ENCODE results near the gene REXO5. TPM values are rescaled to one million over a fixed set of nuclear protein-coding genes. Genes with fewer than 3 reads are reported as not detected.

The REXO5 gene
- total RNA-seq, 4 donors from 2014 or later, result 3.5 to 9.1 (median 3.9) TPM

DNA sequence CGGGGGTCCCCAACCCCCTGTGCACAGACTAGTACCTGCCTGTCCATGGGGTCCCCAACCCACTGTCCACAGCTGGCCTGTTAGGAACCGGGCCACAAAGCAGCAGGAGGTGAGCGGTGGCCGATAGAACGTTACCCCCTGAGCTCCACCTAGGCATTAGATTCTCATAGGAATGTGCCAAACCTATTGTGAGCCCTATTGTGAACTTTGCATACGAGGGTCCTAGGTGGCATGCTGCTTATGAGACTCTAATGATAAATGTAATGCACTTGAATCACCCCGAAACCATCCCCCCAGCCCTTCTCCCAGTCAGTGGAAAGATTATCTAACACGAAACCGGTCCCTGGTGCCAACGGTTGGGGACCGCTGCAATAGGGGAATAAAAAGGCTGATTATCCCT lies 1.5 kb downstream of the REXO5 start:
- TF ChIP-seq POLR2A (IDR thresholded peaks at IDR 0.05) (no peak), POLR2AphosphoS5 (IDR thresholded peaks at IDR 0.05) (no peak), EP300 (IDR thresholded peaks at IDR 0.05) (no peak)
- TF ChIP-seq, protein P1, sequence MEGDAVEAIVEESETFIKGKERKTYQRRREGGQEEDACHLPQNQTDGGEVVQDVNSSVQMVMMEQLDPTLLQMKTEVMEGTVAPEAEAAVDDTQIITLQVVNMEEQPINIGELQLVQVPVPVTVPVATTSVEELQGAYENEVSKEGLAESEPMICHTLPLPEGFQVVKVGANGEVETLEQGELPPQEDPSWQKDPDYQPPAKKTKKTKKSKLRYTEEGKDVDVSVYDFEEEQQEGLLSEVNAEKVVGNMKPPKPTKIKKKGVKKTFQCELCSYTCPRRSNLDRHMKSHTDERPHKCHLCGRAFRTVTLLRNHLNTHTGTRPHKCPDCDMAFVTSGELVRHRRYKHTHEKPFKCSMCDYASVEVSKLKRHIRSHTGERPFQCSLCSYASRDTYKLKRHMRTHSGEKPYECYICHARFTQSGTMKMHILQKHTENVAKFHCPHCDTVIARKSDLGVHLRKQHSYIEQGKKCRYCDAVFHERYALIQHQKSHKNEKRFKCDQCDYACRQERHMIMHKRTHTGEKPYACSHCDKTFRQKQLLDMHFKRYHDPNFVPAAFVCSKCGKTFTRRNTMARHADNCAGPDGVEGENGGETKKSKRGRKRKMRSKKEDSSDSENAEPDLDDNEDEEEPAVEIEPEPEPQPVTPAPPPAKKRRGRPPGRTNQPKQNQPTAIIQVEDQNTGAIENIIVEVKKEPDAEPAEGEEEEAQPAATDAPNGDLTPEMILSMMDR (IDR thresholded peaks at IDR 0.05), result no peak
- Histone ChIP-seq H3K36me3 (no peaks in the 10 kb centered on the region), H3K27ac (no peak overlapping the region), H3K27me3 (no peaks in the 10 kb centered on the region), H3K4me1 (peaks cover 16% of the 10 kb centered on the region), H3K9me3 (no peaks in the 10 kb centered on the region), H3K4me3 (no peak overlapping the region)
- WGBS, result 93% methylated on average over 10 of the region's 11 CpGs
- no peak for DNase-seq (ENCODE audit: low spot score in 2 of 2)

DNA sequence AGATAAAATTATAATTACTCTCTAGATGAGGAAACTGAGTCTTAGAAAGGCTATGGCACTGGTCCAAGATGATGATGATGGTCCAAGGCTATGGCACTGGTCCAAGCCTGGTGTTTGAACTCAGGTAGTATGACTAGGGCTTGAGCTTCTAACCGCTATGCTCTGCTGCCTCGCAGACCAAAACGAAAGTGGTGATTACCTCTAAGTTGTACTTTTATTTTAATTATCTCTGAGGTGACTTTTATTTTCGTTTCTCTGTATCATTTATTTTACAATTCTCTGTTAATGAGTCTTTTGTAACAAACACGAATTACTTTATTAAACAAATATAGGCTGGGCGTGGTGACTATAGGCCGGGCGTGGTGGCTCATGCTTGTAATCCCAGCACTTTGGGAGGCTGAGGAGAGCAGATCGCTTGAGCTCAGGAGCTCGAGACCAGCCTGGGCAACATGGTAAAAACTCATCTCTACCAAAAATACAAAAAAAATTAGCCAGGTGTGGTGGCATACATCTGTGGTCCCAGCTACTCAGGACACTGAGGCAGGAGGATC lies 5.6 kb downstream of the REXO5 start:
- peaks cover 6% of the 10 kb centered on the region for H3K4me1 ChIP-seq
- DNase-seq (ENCODE audit: low spot score in 2 of 2), result no peak
- H3K9me3 ChIP-seq, result no peaks in the 10 kb centered on the region
- no peaks in the 10 kb centered on the region for H3K27me3 ChIP-seq
- 86% methylated on average over 10 of the region's 10 CpGs for WGBS
- TF ChIP-seq, protein P1 (IDR thresholded peaks at IDR 0.05), result no peak
- no peak for TF ChIP-seq POLR2AphosphoS5 (IDR thresholded peaks at IDR 0.05)
- no peak for TF ChIP-seq EP300 (IDR thresholded peaks at IDR 0.05)
- no peak for TF ChIP-seq POLR2A (IDR thresholded peaks at IDR 0.05)
- no peak overlapping the region for H3K4me3 ChIP-seq
- no peak overlapping the region for H3K27ac ChIP-seq
- peaks cover 6% of the 10 kb centered on the region for H3K36me3 ChIP-seq

DNA sequence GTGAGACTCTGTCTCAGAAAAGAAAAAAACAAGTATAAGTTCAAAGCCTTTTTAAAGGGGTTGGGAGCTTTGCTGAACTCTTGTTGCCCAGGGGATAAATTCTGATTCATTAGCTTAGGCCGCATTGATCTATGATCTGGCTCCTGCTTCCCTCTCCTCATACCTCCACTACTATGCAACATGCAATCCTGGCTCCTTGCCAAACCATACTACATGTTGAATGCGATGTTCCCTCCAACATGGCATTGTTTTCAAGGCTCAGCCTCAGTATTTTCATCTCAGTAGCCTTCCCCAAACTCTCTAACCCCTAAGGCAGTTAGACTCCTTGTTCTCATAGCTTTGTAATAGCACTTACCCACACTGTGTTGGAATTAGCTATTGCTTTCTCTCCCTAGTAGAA lies 6.2 kb downstream of the REXO5 start:
- peaks cover under 1% of the 10 kb centered on the region for H3K4me1 ChIP-seq
- DNase-seq (ENCODE audit: low spot score in 2 of 2), result no peak
- no peaks in the 10 kb centered on the region for H3K9me3 ChIP-seq
- H3K36me3 ChIP-seq, result peaks cover 6% of the 10 kb centered on the region
- no peak overlapping the region for H3K27ac ChIP-seq
- H3K27me3 ChIP-seq, result no peaks in the 10 kb centered on the region
- TF ChIP-seq EP300 (IDR thresholded peaks at IDR 0.05) (no peak), POLR2A (IDR thresholded peaks at IDR 0.05) (no peak), POLR2AphosphoS5 (IDR thresholded peaks at IDR 0.05) (no peak)
- TF ChIP-seq, protein P1 (IDR thresholded peaks at IDR 0.05), result no peak
- 43% methylated on average over 2 of the region's 2 CpGs for WGBS
- no peak overlapping the region for H3K4me3 ChIP-seq

- H3K27me3 ChIP-seq, result no peaks in the 10 kb centered on the region
- peaks cover 6% of the 10 kb centered on the region for H3K36me3 ChIP-seq
- WGBS, result 67% methylated on average over 4 of the region's 4 CpGs
- H3K4me3 ChIP-seq, result no peak overlapping the region
- H3K9me3 ChIP-seq, result no peaks in the 10 kb centered on the region
- no peak overlapping the region for H3K27ac ChIP-seq
- no peaks in the 10 kb centered on the region for H3K4me1 ChIP-seq
- TF ChIP-seq POLR2AphosphoS5 (IDR thresholded peaks at IDR 0.05), result no peak
- no peak for TF ChIP-seq POLR2A (IDR thresholded peaks at IDR 0.05)
- TF ChIP-seq, protein P1 (IDR thresholded peaks at IDR 0.05), result no peak
- no peak for TF ChIP-seq EP300 (IDR thresholded peaks at IDR 0.05)
- no peak for DNase-seq (ENCODE audit: low spot score in 2 of 2)
Observed at GRCh38 chr16:20814784-20815183, 8.5 kb downstream of the REXO5 start.

GRCh38 chr16:20818929-20819585 lies 12.7 kb downstream of the REXO5 start:
- no peak overlapping the region for H3K4me3 ChIP-seq
- TF ChIP-seq POLR2AphosphoS5 (IDR thresholded peaks at IDR 0.05), result no peak
- TF ChIP-seq POLR2A (IDR thresholded peaks at IDR 0.05), result no peak
- no peak for TF ChIP-seq EP300 (IDR thresholded peaks at IDR 0.05)
- TF ChIP-seq, protein P1 (IDR thresholded peaks at IDR 0.05), result no peak
- no peaks in the 10 kb centered on the region for H3K27me3 ChIP-seq
- H3K4me1 ChIP-seq, result no peaks in the 10 kb centered on the region
- DNase-seq (ENCODE audit: low spot score in 2 of 2), result no peak
- peaks cover 6% of the 10 kb centered on the region for H3K36me3 ChIP-seq
- 94% methylated on average over 4 of the region's 4 CpGs for WGBS
- H3K27ac ChIP-seq, result no peak overlapping the region
- H3K9me3 ChIP-seq, result no peaks in the 10 kb centered on the region
